Brain microvascular endothelial cell (primary cell): ENCODE results near the gene GTF2IRD1.

Source experiments
- DNase-seq: peaks from one replicate; pipeline ENCODE4 v3.0.0-alpha.2; 2020
- H3K27ac ChIP-seq: fragments of 250-450 bp; sonication (Bioruptor Pico); 2 replicates; pipeline ENCODE4 v1.5.1; 2020; ENCODE audit warnings: mild to moderate bottlenecking, moderate library complexity
- H3K27me3 ChIP-seq: fragments of 250-450 bp; sonication (Bioruptor Pico); replicated peaks from 2 replicates; pipeline ENCODE4 v1.5.1; 2020; ENCODE audit warnings: mild to moderate bottlenecking
- H3K36me3 ChIP-seq: fragments of 250-450 bp; sonication (Bioruptor Pico); replicated peaks from 2 replicates; pipeline ENCODE4 v1.5.1; 2020; ENCODE audit warnings: mild to moderate bottlenecking
- H3K4me3 ChIP-seq: 2 replicates; pipeline ENCODE4 v1.5.1; 2011; ENCODE audit warnings: low read depth, mild to moderate bottlenecking, control low read depth, low read length, moderate library complexity
- CTCF ChIP-seq: IDR thresholded peaks from 2 replicates; pipeline ENCODE4 v1.5.1; 2011; ENCODE audit warnings: low read depth, mild to moderate bottlenecking, moderate library complexity, low read length, control low read depth, inconsistent platforms; ENCODE audit errors: missing control alignments
- in situ Hi-C: cut with HindIII; loops from 2 replicates; pipeline ENCODE4 v1.10.0; 2017; ENCODE audit warnings: low sequenced_read_pairs, low pct_ligation_motif_present

The GTF2IRD1 gene

DNA sequence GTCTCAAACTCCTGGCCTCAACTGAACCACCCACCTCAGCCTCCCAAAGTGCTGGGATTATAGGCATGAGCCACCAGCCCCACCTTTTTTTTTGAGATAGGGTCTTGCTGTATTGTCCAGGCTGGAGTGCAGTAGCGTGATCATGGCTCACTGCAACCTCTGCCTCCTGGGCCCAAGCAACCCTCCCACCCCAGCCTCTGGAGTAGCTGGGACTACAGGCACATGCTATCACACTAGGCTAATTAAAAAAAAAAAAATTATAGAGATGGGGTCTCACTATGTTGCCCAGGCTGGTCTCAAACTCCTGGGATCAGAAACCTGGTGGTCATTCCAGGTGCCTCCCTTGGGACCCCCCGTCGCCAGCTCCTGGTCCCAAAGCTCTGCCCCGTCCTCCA is 25.0 kb downstream of the GTF2IRD1 start:
- in situ Hi-C loops = no loop called here
- Histone ChIP-seq H3K36me3 (no peaks in the 10 kb centered on the region), H3K27me3 (no peaks in the 10 kb centered on the region), H3K4me3 (no peak overlapping the region), H3K27ac (peak overlapping the region; percentile 94)
- no peak for TF ChIP-seq CTCF
- no peak for DNase-seq

GRCh38 chr7:74479066-74479781 is 25.5 kb downstream of the GTF2IRD1 start:
- Histone ChIP-seq H3K4me3 (no peak overlapping the region), H3K27ac (peak overlapping the region; percentile 94)
- no peak for TF ChIP-seq CTCF

GRCh38 chr7:74479961-74480829 is 26.5 kb downstream of the GTF2IRD1 start:
- no peaks in the 10 kb centered on the region for H3K36me3 ChIP-seq
- no peaks in the 10 kb centered on the region for H3K27me3 ChIP-seq
- peak overlapping the region; percentile 15 for H3K4me3 ChIP-seq
- peak; percentile 87 for DNase-seq
- peak overlapping the region; percentile 94 for H3K27ac ChIP-seq
- in situ Hi-C loops = no loop called here
- no peak for TF ChIP-seq CTCF

More at GRCh38 chr7:74479066-74479781, 25.5 kb downstream of the GTF2IRD1 start:
- Histone ChIP-seq H3K27me3 (no peaks in the 10 kb centered on the region), H3K36me3 (no peaks in the 10 kb centered on the region)
- in situ Hi-C loops = no loop called here
- peak; percentile 2 for DNase-seq

DNA sequence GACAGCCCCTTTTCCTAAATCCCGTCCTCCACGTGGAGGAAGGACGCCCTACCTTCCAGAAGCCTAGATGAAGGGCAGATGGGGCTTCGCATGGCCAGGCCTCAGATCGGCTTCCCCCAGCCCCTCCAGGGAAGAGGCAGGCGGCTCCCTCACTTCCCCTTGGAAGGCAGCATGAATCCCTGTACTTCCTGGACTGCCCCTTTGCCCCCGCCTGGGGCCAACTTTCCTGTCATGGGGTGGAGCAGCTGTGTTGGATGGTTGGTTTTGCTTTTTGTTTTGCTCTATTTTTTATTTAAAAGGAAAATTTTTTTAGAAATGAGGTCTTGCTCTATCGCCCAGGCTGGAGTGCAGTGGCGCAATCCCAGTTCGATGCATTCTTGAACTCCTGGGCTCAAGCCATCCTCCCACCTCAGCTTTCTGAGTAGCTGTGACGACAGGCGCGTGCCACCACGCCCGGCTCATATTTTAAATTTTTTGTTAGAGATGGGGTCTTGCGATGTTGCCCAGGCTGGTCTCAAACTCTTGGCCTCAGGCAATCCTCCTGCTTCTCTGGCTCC is 27.2 kb downstream of the GTF2IRD1 start:
- no peaks in the 10 kb centered on the region for H3K27me3 ChIP-seq
- no peaks in the 10 kb centered on the region for H3K36me3 ChIP-seq
- H3K4me3 ChIP-seq = peak overlapping the region; percentile 15
- DNase-seq = peak; percentile 52
- no peak for TF ChIP-seq CTCF
- in situ Hi-C loops = no loop called here
- H3K27ac ChIP-seq = peak overlapping the region; percentile 94

DNA sequence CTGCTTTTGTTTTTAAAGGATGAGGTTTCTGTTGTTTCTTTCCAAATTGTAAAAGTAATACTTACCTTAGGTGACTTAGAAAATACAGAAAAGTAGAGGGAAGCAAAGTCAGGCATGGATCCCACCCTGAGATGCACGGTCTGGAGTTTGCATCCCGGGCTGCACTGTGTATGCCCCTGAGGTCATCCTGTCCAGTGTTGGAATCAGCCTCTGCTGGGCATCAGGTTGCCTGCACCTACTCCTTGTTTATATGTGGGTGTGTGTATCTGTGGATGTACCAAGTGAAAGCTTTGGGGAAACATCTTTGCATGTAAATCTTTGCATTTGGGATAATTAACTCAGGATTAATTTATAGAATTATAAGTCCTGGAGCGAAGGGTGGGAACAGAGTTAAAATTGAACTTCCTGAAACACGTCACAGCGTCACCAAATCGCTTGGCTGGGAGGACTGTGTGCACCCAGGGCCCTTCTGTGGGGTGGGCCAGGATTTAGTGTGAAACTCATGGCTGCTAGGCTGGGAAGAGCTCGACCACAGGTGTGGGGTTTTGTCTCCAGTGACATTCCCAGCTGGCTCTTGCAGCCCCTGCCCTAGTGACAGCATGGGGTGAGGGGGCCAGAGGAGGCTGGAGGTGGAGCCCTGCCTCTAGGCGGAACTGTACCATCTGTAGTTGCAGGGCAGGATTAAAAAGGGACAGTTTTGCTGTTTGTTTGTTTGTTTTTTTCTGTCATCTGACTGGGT is 27.9 kb downstream of the GTF2IRD1 start:
- Histone ChIP-seq H3K27me3 (no peaks in the 10 kb centered on the region), H3K36me3 (no peaks in the 10 kb centered on the region), H3K27ac (peak overlapping the region; percentile 94), H3K4me3 (no peak overlapping the region)
- in situ Hi-C loops = no loop called here
- no peak for TF ChIP-seq CTCF
- peak; percentile 20 for DNase-seq
